Activated CD8-positive, alpha-beta T cell treated with anti-CD3 and anti-CD28 coated beads for 36 hours (primary cell): ENCODE results near the gene GALNT6. TPM values are rescaled to one million over a fixed set of nuclear protein-coding genes. Genes with fewer than 3 reads are reported as not detected.

Experiments
- ATAC-seq: fragments of 200-7000 bp; cut with Tn5 transposase; one replicate; pipeline ENCODE4 v1.10.0; 2021; ENCODE audit warnings: mild to moderate bottlenecking, moderate library complexity
- CTCF ChIA-PET: fragments of 350-600 bp; sonication (Branson Sonifier 250); formaldehyde crosslinking; loops from one replicate; lab custom pipeline; 2021; ENCODE audit warnings: antibody characterized with exemption; lab: Charles Lee
- POLR2A ChIA-PET: fragments of 350-600 bp; sonication (Branson Sonifier 250); formaldehyde crosslinking; loops from one replicate; lab custom pipeline; 2021; ENCODE audit warnings: antibody characterized with exemption; lab: Charles Lee
- DNase-seq: peaks from one replicate; pipeline ENCODE4 v3.0.0-alpha.2; 2020
- H3K27ac Mint-ChIP-seq: one replicate; pipeline ENCODE4 v1.8.0; 2021; ENCODE audit warnings: mild to moderate bottlenecking, mixed read lengths
- H3K27me3 Mint-ChIP-seq: one replicate; pipeline ENCODE4 v1.8.0; 2021; ENCODE audit warnings: mixed read lengths
- H3K36me3 Mint-ChIP-seq: one replicate; pipeline ENCODE4 v1.8.0; 2021; ENCODE audit warnings: low read depth, mixed read lengths
- H3K4me1 Mint-ChIP-seq: one replicate; pipeline ENCODE4 v1.8.0; 2021; ENCODE audit warnings: low read depth, mixed read lengths
- H3K4me3 Mint-ChIP-seq: one replicate; pipeline ENCODE4 v1.8.0; 2021; ENCODE audit warnings: mild to moderate bottlenecking, moderate library complexity, mixed read lengths
- H3K9me3 Mint-ChIP-seq: one replicate; pipeline ENCODE4 v1.8.0; 2021; ENCODE audit warnings: mixed read lengths
- CTCF ChIP-seq: fragments of 200-600 bp; IDR thresholded peaks from one replicate; pipeline ENCODE4 v1.8.0; 2022; ENCODE audit warnings: antibody characterized with exemption, mild to moderate bottlenecking
- intact Hi-C: fragments of 100-400 bp; cut with micrococcal nuclease; formaldehyde crosslinking; loops from one replicate; pipeline ENCODE4 v1.10.0; 2022
- total RNA-seq, 2 experiments: library from RNA; stranded (reverse); gene quantifications; one replicate each; pipeline ENCODE4 v1.2.3, GENCODE V29; 2021

The GALNT6 gene
- total RNA-seq, 2 experiments from 2014 or later = 18.0 to 22.3 TPM

GRCh38 chr12:51381226-51382079 lies 9.8 kb downstream of the GALNT6 start:
- H3K27me3 Mint-ChIP-seq = no peaks in the 10 kb centered on the region
- no peak for TF ChIP-seq CTCF
- CTCF ChIA-PET = interaction anchor here (1.0 to 1.4 kb wide), 4 partner anchors 10 to 41 kb away, joined by 3 read pairs; no protein-coding TSS in a partner anchor
- H3K36me3 Mint-ChIP-seq = peaks cover 57% of the 10 kb centered on the region
- ATAC-seq (no peak), DNase-seq (no peak)
- H3K4me1 Mint-ChIP-seq = peaks cover 33% of the 10 kb centered on the region
- no peaks in the 10 kb centered on the region for H3K9me3 Mint-ChIP-seq
- intact Hi-C loops = no loop called here
- POLR2A ChIA-PET = no interaction called here
- no peak overlapping the region for H3K27ac Mint-ChIP-seq
- no peak overlapping the region for H3K4me3 Mint-ChIP-seq

- intact Hi-C loops = no loop called here
- Mint-ChIP-seq H3K27ac (no peak overlapping the region), H3K36me3 (peaks cover 61% of the 10 kb centered on the region), H3K4me3 (no peak overlapping the region), H3K9me3 (no peaks in the 10 kb centered on the region), H3K4me1 (peaks cover 33% of the 10 kb centered on the region), H3K27me3 (no peaks in the 10 kb centered on the region)
- ATAC-seq (no peak), DNase-seq (no peak)
- no peak for TF ChIP-seq CTCF
- POLR2A ChIA-PET = no interaction called here
- CTCF ChIA-PET = no interaction called here
Observed at GRCh38 chr12:51379571-51379970, 11.6 kb downstream of the GALNT6 start.

GRCh38 chr12:51378749-51379148 lies 12.5 kb downstream of the GALNT6 start:
- H3K4me1 Mint-ChIP-seq = peaks cover 31% of the 10 kb centered on the region
- peaks cover 65% of the 10 kb centered on the region for H3K36me3 Mint-ChIP-seq
- no peak overlapping the region for H3K27ac Mint-ChIP-seq
- DNase-seq (no peak), ATAC-seq (no peak)
- no peaks in the 10 kb centered on the region for H3K27me3 Mint-ChIP-seq
- CTCF ChIA-PET = no interaction called here
- POLR2A ChIA-PET = no interaction called here
- TF ChIP-seq CTCF = no peak
- intact Hi-C loops = no loop called here
- no peaks in the 10 kb centered on the region for H3K9me3 Mint-ChIP-seq
- H3K4me3 Mint-ChIP-seq = no peak overlapping the region

- TF ChIP-seq CTCF = no peak
- H3K36me3 Mint-ChIP-seq = peaks cover 66% of the 10 kb centered on the region
- no peaks in the 10 kb centered on the region for H3K9me3 Mint-ChIP-seq
- POLR2A ChIA-PET = no interaction called here
- intact Hi-C loops = no loop called here
- H3K27ac Mint-ChIP-seq = no peak overlapping the region
- H3K27me3 Mint-ChIP-seq = no peaks in the 10 kb centered on the region
- peaks cover 27% of the 10 kb centered on the region for H3K4me1 Mint-ChIP-seq
- ATAC-seq (no peak), DNase-seq (no peak)
- H3K4me3 Mint-ChIP-seq = no peak overlapping the region
- CTCF ChIA-PET = no interaction called here
Observed at GRCh38 chr12:51377099-51377984, 13.9 kb downstream of the GALNT6 start.
